ENCODE results near the gene FAM98C.
A peak's percentile ranks its signal among the peaks of the same experiment; 100 is the strongest.
"Not testable (repeated sequence)": the region's sequence is repeated elsewhere in the genome, so short reads cannot be mapped to it uniquely, and the experiment has no call there.

FAM98C gene

DNA sequence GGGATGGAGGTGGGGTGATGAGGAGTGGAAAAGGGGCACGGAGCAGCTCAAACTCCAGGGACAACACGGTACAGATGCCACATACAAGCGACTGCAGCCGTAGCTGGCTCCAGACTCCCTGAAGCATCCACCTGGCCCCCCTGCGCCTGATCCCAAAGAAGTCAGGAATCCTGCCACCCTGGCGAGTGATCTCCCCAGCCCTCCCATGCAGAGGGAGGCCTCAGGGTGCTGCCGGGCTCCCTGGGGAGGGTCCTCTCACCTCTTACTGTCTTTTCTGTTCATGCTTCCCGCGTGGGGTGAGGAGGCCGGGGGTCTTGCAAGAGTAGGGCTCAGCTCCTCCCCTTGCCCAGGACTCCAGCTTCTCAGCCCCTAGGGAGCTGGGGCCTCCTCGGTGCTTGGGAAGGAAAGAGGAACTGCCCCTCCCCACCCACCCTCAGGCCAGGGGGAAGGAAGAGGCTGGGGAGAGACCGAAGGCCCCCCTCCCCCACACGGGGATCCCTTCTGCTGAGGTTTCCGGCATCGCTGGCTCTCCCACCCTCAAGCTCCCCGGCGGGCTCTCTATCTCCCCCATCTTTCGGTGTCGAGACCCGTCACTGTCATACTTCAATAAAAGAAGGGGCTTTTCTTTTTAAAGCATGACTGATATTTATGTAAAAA lies 23.0 kb downstream of the FAM98C start, which contains the start of gene RASGRP4:
TSS of gene RASGRP4 (minus strand) at position 410 of the 657 bp plus-strand sequence. CDS start at position 282, 128 bp downstream.
- no peak for DNase-seq

DNA sequence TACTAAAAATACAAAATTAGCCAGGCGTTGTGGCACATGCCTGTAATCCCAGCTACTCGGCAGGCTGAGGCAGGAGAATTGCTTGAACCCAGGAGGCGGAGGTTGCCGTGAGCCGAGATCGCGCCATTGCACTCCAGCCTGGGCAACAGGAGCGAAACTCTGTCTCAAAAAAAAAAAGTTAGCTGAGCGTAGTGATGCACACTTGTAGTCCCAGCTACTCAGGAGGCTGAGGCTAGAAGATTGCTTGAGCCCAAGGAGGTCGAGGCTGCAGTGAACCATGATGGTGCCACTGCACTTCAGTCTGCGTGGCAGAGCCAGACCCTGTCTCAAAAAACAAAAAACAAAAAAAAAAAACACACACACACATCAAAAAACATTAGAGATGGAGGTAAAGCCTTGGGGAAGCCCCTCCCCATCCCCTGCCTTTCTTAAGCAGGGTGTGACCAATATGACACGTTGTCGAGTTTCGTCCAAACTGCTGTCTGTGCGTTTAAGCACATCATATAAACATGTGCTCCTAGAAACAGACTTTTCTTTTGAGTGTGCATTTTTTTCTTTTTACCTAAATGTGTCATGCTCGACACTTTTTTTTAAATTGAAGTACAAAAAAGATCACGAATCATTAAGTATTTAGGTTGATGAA lies 24.3 kb downstream of the FAM98C start:
- DNase-seq = not testable (repeated sequence)

DNA sequence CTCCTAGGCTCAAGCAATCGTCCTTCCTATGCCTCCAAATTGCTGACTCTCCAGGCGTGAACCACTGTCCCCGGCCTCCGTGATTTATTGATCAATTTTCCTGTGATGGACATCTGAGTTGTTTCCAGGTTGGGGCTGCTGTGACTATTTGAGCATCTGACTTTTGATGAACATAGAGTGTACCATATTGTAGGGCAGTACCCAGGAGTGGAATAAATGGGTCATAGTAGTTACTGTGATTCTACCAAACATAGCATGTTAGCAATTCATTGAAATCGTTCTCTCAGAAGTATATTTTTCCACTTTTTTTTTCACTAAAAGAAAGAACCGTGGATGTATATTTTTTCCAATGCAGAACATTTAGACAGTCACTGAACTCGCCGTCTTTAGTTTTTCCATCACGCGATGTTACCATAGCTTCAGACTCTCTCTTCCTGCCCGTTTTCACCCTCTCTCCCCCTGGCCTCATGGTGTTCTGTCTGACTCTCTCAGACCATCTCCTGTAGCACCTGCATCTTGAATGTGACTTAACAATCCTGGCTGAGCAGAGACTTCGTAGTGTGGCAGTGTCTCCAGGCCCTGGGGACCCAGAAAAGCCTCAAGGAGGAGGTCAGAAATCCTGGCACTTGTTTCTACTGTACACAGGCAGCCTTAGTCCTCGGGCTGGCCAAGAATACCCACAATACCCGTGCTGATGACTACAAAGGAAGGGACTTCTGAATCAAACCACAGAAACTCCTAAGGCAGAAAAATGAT lies 26.3 kb downstream of the FAM98C start:
- no peak for DNase-seq

DNA sequence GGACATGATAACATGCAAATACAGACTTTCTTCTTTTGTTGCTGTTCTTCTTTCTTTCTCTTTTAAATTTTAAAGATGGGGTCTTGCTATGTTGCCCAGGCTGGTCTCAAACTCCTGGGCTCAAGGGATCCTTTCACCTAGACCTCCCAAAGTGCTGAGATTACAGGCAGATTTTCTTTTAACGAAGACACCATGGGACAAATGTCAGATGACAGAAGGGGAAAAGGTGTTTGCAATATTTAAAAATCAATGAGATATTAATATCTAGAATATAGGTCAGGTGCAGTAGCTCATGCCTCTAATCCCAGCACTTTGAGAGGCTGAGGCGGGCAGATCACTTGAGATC lies 26.9 kb downstream of the FAM98C start:
- no peak for DNase-seq

DNA sequence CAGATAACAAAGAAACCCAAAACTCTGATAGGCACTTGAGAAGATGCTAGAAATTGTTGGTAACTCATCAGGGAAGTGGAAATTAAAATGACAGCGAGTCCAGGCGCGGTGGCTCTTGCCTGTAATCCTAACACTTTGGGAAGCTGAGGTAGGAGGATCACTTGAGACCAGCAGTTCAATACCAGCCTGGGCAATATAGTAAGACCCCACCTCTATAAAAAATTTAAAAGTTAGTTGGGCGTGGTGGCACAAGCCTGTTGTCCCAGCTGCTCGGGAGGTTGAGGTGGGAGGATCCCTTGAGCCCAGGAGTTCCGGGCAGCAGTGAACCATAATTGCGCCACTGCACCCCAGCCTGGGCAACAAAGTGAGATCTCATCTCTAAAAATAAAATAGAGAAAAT lies 28.0 kb downstream of the FAM98C start:
- DNase-seq = no peak

DNA sequence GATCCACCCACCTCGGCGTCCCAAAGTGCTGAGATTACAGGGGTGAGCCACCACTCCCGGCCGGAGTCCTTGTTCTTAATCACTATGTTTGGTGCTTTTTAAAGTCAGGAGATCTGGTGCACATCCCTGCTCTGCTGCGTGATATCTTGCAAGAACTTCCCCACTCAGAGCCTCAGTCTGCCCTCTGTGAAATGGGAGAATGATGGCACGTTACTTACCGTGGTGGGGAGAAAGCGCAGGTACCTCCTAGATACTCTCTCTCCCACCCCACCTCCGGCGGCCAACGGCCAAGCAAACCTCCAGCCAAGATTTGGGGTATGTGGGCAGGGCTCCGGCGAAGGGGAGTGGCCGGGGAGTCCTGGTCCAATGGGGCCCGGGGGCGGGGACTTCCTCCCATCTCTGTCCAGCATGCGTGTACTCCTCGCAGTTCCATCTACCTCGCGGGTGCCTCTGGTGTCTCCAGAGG lies 30.4 kb downstream of the FAM98C start, which contains the start of gene RYR1:
TSS of gene RYR1 (plus strand) at position 424 of the 466 bp plus-strand sequence. CDS start 139 bp downstream, outside the sequence.
- no peak for DNase-seq

DNA sequence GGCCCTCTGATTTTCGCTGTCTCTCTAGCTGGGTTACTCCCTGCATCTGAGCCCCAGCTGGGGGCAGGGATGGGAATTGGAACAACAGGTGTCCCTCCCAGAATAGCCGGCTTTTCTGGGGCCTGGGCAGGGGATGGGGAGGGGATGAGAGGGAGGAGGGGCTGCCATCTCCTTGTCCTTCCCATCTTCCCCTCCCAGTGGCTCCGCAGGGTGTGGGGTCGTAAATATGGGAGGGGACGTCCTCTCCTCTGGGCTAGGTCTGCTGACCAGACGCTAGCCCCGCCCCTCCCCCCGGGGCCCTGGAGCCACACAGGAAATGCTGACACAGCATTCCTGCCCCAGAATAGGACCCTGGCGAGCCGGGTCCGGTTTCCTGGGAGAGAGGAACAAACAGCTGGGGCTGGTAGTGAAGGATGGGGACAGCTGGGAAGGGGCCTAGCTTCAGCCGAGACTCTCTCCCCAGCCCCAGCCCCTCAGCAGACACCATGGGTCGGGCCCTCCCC lies 31.7 kb downstream of the FAM98C start:
- DNase-seq = peak; percentile 49

DNA sequence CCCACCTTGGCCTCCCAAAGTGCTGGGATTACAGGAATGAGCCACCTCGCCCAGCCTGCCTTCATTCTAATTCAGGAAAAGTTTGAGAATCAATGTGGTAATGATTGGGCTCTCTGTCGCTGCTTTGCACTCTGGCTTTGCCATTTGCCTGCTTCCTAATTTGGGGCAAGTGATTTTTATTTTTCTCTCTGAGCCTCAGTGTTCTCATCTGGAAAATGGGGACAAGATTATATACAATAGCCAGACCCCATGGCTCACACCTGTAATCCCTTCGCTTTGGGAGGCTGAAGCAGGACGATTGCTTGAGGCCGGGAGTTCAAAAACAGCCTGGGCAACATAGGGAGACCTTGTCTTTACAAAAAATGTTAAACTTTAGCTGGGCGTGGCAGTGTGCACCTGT lies 34.4 kb downstream of the FAM98C start:
- no peak for DNase-seq

DNA sequence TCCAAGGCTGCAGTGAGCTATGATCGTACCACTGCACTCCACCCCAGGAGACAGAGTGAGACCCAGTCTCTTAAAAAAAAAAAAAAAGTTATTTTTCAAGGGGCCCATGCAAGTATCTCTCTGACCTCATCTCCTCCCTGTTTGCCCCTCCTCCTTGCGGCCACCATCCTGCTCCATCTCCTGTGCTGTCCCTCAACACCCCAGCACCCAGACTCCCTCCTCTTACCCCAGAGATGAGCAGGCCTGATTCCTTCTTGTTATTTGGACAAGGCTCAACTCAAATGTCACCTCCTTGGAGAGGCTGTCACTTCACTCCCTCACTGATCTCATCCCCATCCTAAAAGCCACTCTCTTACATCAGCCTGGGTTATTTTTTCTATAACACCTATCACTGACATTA lies 35.0 kb downstream of the FAM98C start:
- no peak for DNase-seq

DNA sequence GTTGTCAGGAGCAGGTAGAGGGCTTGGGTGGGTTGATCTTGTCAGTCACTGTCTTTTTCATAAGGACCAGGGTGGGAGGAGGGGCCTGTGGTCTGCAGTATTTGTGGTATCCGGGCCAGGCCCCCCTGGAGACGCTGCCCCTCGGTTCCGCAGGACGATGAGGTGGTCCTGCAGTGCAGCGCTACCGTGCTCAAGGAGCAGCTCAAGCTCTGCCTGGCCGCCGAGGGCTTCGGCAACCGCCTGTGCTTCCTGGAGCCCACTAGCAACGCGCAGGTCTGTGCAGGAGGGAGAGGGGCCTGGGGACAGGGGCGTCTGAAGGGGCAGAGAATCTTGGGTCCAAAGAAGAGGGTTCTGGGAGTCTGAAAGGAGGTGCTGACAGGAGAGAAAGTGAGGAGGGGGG lies 37.7 kb downstream of the FAM98C start:
- DNase-seq = no peak

DNA sequence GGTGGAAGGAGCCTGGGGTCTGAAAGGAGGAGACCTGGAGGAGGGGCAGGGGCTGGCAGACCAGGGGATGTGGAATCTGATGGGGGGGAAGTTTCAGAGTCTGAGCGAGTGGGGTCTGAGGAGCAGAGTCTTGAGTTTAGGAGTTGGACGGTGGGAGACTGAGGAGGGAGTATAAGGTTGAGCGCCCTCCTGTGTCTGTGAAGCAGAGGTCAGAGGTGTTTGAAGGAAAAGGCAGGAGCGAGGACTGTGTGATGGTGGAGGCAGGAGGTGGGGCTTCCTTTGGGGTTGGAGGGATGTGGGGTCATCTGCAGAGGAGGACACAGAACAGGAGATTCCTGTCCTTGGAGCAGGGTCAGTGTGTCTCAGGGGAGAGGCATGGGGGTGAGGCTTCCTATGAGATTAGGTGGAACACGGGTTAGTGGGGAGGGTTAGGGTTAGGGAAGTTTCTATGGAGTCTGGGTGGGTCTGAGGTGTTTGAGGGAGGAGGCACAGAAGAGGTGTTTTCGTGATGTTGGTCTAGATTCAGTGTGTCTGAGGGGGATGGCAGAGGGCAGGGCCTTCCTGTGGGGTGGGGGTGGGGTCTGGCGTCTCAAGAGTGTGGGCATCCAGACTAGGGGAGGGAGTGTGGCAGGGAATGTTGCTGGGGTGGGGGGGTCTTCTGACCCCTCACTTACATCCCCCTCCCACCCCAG lies 38.9 kb downstream of the FAM98C start:
- no peak for DNase-seq

DNA sequence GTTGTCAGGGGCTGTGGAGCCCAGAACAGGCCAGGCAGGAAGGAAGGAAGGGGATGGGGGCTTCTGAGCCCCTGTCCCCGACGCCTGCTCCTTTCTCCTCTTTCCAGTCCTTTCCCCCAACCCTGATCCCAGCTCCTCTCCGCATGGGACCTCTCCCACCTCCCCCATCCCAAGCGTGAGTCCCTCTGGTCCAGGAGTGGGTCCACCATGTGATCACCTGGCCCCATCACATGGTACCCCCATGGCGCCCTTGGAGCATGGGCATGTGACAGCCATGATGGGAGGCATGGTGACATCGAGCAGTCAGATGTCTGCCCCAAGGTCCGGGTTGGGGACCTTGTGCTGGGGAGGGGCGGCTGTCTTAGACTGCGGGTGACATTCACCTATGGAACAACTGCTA lies 39.8 kb downstream of the FAM98C start:
- DNase-seq = no peak

DNA sequence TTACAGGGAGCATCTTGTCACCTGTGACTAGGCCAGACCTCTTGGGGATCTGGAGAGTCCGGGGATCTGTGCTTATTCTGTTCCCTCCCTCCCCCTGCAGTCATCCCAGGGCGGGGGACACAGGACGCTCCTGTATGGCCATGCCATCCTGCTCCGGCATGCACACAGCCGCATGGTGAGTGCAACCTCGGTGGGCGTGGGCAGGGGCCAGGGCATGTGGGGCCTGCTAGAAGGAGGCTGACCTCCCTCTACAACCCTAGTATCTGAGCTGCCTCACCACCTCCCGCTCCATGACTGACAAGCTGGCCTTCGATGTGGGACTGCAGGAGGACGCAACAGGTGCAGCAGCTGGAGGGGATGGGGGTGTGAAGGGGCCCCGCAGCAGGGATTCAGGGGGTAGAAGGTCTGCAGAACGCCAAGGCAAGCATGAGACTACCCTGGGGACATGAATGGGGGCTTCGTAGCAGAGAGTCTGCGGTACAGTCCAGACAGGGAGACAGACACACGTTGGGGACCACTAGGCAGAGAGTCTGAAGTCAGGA lies 40.6 kb downstream of the FAM98C start:
- DNase-seq = no peak

DNA sequence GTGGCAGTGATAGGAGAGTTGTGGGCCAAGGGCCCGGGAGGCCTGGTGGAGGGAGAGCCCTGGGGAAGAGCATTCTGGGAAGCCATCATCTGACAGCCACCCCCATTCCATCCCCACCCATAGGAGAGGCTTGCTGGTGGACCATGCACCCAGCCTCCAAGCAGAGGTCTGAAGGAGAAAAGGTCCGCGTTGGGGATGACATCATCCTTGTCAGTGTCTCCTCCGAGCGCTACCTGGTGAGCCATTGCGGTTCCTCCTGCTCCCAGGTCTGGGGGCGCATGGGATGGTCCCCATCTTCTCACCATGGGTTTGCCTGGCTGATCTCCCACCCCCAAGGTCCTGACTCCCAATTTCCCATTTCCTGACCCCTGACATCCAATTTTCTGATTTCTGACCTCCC lies 41.1 kb downstream of the FAM98C start:
- DNase-seq = no peak

DNA sequence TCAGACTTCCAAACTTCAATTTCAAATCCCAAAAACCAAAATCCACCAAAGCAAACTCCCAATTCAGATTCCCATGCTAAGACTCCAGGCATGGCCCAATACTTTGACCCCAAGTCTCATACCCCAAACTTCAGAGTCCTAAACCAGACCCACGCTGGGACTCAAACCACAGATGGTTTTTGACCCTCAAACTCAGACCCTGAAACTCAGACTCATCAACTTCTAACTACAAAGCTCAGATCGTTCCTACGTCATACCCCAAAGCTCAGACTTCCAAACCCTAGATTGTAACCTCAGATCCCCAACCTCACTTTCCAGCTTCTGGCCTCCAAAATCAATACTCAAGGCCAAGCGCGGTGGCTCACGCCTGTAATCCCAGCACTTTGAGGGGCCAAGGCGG lies 42.5 kb downstream of the FAM98C start:
- DNase-seq = no peak

DNA sequence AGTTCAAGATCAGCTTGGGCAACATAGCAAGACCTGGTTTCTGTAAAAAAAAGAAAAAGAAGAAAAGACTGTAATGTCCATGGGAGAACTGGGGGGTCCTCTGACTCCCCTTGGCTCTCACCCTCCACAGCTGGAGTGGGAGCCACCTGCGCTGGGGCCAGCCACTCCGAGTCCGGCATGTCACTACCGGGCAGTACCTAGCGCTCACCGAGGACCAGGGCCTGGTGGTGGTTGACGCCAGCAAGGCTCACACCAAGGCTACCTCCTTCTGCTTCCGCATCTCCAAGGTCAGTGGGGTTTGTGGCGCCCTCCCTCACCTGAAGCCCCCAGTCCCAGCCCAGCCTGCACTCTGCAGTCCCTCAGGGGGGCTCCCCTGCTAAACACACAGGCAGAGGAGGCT lies 45.3 kb downstream of the FAM98C start:
- no peak for DNase-seq

DNA sequence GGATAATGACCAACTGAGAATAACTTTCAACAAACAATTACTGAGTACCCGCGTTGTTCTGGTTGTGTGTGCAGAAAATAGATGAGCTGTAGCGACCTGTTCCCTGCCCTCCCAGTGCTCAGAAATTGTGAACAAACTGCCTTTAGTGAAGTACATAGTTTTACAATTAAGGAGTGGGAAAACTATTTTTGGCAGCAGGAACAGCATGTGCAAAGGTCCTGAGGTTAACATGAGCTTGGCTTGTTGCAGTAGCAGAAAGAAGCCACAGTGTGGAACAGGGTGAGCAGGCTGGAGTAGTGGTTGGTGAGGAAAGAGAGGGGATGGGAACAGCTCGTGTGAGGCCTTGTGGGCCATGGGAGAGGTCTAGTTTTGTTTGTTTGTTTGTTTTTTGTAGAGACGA lies 46.6 kb downstream of the FAM98C start:
- no peak for DNase-seq

DNA sequence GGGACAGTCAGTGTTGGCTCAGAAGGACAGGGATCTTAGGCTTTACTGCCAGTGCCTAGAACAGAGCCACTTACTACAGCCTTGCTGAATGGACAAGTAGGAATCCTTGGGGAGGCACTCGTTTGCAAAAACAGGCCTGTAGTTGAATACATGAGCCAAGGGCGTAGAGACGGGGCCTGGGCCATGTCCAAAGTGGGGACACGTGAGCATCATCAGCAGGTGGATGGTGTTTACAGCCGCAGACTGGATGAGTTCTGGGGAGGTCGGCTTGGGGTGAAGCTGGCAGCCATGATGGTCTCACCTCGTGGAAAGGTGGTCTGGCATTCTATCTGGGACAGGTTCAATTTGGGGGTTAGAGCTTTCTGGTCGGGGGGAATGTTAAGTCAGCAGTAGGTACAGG lies 48.1 kb downstream of the FAM98C start:
- DNase-seq = no peak

DNA sequence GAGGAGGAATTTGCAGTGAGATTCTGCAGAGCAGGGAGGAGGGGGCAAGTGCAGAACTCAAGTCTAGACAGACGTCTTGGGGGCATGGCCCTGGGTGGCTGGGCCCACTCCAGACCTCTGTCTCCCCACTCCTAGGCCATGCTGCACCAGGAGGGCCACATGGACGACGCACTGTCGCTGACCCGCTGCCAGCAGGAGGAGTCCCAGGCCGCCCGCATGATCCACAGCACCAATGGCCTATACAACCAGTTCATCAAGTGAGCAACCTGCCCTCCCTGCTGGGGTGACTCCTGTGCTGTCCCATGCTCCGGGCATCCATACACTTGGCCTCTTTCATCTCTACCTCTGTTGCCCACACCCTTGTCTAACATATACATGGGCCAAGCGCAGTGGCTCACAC lies 48.7 kb downstream of the FAM98C start:
- DNase-seq = no peak

DNA sequence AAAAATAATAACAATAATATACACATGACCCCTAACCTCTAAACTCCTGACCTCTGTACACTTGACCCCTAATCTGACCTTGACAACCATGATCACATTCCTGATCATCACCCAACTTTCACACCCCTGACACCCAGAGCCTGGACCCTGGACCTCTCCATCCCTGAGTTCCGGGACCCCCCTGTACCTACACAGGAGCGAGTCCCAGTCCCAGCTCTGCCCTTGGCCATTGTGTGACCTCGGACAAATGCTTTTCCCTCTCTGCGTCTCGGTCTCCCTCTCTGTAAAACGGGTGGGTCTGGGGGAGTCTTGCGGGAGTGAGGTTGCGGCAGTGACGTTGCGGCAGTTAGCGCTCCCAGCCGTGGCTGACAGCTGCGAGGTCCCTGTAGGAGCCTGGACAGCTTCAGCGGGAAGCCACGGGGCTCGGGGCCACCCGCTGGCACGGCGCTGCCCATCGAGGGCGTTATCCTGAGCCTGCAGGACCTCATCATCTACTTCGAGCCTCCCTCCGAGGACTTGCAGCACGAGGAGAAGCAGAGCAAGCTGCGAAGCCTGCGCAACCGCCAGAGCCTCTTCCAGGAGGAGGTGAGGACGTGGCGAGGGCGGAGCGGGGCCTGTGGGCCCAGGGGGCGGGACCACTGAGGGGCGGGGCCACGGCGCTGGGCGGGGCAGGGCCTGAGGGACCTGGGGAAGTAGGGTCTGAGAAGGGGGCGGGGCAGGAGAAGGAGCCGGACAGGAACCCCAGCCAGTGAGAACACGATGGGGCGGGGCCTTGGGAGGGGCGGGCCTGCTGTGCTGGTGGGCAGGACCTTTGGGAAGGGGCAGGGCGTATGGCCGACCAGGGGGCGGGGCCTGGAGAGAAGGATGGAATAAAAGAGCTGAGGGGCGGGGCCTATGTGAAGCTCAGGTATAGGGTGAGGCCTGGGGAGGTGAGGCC lies 49.8 kb downstream of the FAM98C start:
- no peak for DNase-seq

DNA sequence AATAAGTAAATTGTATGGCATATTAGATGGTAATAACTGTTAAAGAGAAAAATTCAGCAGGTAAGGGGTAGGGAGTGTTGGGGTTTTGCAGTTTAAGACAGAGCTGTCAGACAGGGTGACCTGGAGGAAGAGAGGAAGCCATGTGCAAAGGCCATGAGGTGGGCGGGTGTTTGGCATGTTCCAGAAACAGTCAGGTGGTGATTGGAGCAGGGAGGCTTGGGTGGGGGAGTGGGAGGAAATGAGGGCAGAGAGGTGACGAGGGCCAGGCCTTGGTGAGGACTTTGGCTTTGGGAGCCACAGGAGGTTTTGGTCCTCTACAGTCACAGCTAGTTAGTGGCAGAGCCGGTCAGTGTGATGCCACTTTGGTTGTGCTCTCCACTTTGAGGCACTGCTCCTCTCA lies 50.7 kb downstream of the FAM98C start:
- DNase-seq = no peak

Data from right kidney (tissue), 1 donor.